Right lung (tissue), 5 donors: ENCODE data around the gene SUMO2. TPM values are rescaled to one million over a fixed set of nuclear protein-coding genes. Genes with fewer than 3 reads are reported as not detected.
"Not testable (repeated sequence)": the region's sequence is repeated elsewhere in the genome, so short reads cannot be mapped to it uniquely, and the experiment has no call there.

Experiments used
- DNase-seq, 2 donors: peaks; one replicate each; pipeline ENCODE4 v3.0.0-alpha.2; 2013
- polyA plus RNA-seq, 5 donors: library from polyadenylated mRNA; unstranded; fragments of 120-200 nt; gene quantifications; one replicate each; pipeline versions ENCODE4 v1.2.1 to v1.2.3, GENCODE V29; 2013; ENCODE audit warnings: inconsistent platforms in 1 of 5, low replicate concordance in 1 of 5; ENCODE audit not compliant: insufficient read length in 5 of 5, insufficient read depth in 1 of 5

SUMO2 gene
- polyA plus RNA-seq, 5 donors, result 666 to 791 (median 727) TPM

- no peak for DNase-seq
These were observed 34.7 kb downstream of the SUMO2 start for GRCh38 chr17:75147878-75148546.

DNA sequence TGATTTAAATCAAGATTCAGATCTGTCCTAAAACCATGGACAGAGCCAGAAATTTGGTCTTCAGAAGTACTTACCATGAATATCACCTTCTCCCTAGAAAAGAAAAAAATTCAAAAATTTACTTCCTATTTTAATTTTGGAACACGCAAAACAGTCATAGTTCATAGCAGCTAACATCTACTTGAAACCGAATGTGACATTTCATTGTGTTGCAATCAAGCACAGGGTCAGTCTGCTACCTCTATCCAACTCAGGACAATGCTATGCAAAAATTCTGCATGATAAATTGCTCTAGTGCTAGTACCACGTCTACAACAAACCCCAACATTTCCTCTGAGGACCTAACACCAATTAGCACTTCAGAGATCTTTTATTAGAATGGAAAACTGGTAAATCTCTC, 36.2 kb downstream of the SUMO2 start:
- no peak for DNase-seq

- DNase-seq, result no peak
These were observed 37.8 kb downstream of the SUMO2 start for GRCh38 chr17:75144816-75145512.

DNA sequence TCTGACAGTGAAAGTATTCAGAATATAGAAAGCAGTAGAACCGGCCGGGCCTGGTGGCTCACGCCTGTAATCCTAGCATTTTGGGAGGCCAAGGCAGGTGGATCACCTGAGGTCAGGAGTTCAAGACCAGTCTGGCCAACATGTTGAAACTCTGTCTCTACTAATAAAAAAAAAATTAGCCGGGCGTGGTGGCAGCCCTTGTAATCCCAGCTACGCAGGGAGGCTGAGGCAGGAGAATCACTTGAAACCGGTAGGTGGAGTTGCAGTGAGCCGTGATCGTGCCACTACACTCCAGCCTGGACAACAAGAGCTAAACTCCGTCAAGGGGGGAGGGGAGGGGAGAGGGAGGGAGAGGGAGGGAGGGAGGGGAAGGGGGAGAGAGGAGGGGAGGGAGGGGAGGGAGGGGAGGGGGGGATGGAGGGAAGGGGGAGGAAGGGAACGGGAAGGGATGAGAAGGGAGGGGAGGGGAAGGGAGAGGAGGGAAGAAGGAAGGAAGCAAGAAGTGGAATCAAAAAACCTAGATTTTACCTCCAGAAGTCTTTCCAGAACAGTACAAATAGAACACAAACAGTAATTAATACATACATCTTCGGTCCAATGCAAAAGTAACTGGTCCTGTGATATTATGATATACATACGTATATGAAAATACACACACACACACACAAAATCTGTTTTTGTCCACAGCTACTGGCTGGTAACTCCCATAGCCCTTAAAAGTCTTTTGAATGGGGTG, 40.4 kb downstream of the SUMO2 start:
- DNase-seq, result no peak

DNA sequence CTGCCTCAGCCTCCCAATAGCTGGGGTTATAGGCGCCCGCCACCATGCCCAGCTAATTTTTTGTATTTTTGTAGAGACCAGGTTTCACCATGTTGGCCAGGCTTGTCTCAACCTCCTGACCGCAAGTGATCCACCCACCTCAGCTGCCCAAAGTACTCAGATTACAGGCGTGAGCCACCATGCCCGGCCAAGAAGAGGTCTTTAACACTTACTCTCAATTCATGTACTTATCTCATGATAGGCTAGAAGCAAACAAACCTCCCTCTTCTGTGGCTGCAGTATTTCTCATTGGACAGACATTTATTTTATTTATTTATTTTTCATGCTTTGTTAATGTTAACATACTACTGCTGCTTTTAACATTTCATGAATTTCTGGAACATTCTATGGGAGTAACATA, 44.2 kb downstream of the SUMO2 start:
- no peak for DNase-seq

GRCh38 chr17:75137762-75138161, 45.0 kb downstream of the SUMO2 start:
- DNase-seq, result not testable (repeated sequence)

DNA sequence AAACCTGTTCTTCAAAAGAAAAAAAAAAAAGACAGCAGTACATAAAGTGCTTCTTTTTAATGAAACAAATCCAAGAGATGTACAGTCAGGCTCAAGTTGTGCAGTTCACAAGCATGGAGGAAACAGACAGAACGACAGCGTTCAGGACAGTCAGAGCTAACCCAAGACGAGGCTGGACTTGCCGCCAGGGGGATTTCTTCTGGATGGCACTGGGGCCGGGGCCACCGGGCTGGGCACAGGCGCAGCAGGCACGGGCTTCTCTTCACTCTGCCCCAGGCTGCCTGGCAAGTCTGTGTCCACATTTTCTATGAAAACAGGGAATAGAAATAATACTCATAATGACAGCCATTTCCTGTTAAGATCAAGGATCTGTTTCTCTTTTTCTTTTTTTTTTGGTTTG, 46.8 kb downstream of the SUMO2 start:
- no peak for DNase-seq

GRCh38 chr17:75135452-75135851, 47.3 kb downstream of the SUMO2 start:
- no peak for DNase-seq

GRCh38 chr17:75133607-75134347, 49.0 kb downstream of the SUMO2 start:
- DNase-seq, result not testable (repeated sequence)

GRCh38 chr17:75133001-75133400, 49.8 kb downstream of the SUMO2 start:
- DNase-seq, result no peak

- not testable (repeated sequence) for DNase-seq
These were observed 50.5 kb downstream of the SUMO2 start for GRCh38 chr17:75132018-75133000.

GRCh38 chr17:75131278-75132017, 51.3 kb downstream of the SUMO2 start, which contains the start of gene NT5C:
NT5C (minus strand) TSS chr17:75131742; CDS start chr17:75131707, 35 bp downstream.
- peak; percentile 83 for DNase-seq

- peak in 1 of 2 donors; percentile 65 for DNase-seq
These were observed 52.0 kb downstream of the SUMO2 start for GRCh38 chr17:75130632-75131277.

DNA sequence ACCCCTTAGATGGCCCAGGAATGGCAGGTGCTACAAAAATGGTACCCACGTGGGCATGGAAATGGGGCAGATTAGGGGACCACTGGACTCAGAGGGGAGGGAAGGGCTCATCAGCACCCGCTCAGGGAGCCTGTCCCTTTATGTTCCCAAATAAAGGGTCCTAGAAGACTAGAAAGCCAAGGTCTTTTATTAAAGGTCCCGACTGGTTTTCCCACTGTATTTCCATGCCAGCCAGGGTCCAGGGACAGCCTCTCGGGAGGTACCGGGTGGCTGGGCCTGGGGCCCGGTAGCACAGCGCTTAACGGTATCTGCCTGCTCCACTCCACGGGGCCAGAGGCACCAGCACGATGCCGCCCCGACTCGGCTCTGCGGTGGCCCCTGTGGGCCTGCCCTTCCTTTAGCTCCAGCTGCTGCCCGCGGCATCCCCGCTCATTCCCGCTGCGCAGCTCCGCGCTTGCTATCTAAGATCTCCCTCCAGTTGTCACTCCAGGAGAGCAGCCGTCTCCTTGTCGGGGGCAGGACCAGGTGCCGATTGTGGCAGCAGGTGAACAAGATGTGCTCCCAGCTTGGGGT, 52.6 kb downstream of the SUMO2 start:
- no peak for DNase-seq

- no peak for DNase-seq
These were observed 53.2 kb downstream of the SUMO2 start for GRCh38 chr17:75129576-75129975.

GRCh38 chr17:75128694-75129505, 53.9 kb downstream of the SUMO2 start:
- no peak for DNase-seq

GRCh38 chr17:75127936-75128335, 54.8 kb downstream of the SUMO2 start:
- DNase-seq, result not testable (repeated sequence)

GRCh38 chr17:75126954-75127353, 55.8 kb downstream of the SUMO2 start:
- no peak for DNase-seq
